HCT116 (cell line): Measurements from ENCODE around the gene PELI3. TPM values are rescaled to one million over a fixed set of nuclear protein-coding genes. Genes with fewer than 3 reads are reported as not detected.

Experiments used
- ATAC-seq: fragments of 200-7000 bp; cut with Tn5 transposase; 2 replicates; pipeline ENCODE4 v1.9.1; 2020; ENCODE audit warnings: mild to moderate bottlenecking, moderate library complexity
- BruUV-seq: library from RNA; stranded (reverse); fragments of 400-500 nt; replicated peaks from 2 replicates; lab custom pipeline; 2021; lab: Mats Ljungman, UMichigan
- CTCF ChIA-PET: fragments of 300-600 bp; sonication (Branson Sonifier 250); formaldehyde crosslinking; loops from one replicate; lab custom pipeline; 2021; ENCODE audit warnings: antibody characterized with exemption; lab: Charles Lee
- POLR2A ChIA-PET: fragments of 300-600, 350-600 bp; sonication (Branson Sonifier 250); formaldehyde crosslinking; loops from one replicate; lab custom pipeline; 2021; ENCODE audit warnings: antibody characterized with exemption; lab: Charles Lee
- RAD21 ChIA-PET, 2 experiments: fragments of 300-600 bp; sonication (Branson Sonifier 250); formaldehyde crosslinking; loops; one replicate each; lab custom pipeline; 2023; ENCODE audit warnings: low total read pairs in 2 of 2; ENCODE audit not compliant: uncharacterized antibody in 2 of 2, unreplicated experiment in 2 of 2, low non-redundant PET in 1 of 2; lab: Charles Lee
- DNase-seq: peaks from one replicate; pipeline ENCODE4 v3.0.0-alpha.2; 2010; ENCODE audit warnings: low read depth, low spot score
- H2AFZ ChIP-seq: fragments of 200-600 bp; shearing (Covaris generic), sonication (generic); 2 replicates; pipeline ENCODE4 v1.6.1; 2017; ENCODE audit warnings: low read depth, mixed run types, mixed read lengths, antibody characterized with exemption, low read length; ENCODE audit not compliant: poor library complexity, severe bottlenecking
- H3K27ac ChIP-seq: 2 replicates; pipeline ENCODE4 v1.5.1; 2012; ENCODE audit warnings: low read depth, low read length
- H3K27me3 ChIP-seq: fragments of 200-600 bp; sonication (generic); 2 replicates; pipeline ENCODE4 v1.6.1; 2016; ENCODE audit warnings: mixed run types, low read length, mixed read lengths; ENCODE audit not compliant: insufficient read depth
- H3K36me3 ChIP-seq, 2 experiments: fragments of 200-500 bp in 1 of 2; fragments of 200-600 bp in 1 of 2; sonication (Bioruptor generic) in 1 of 2; sonication (generic) in 1 of 2; 2 replicates each; pipeline versions ENCODE4 v1.5.1 to v1.6.1; 2014 to 2016; ENCODE audit warnings: low read length in 2 of 2, inconsistent platforms in 1 of 2, mixed read lengths in 1 of 2, mixed run types in 1 of 2; ENCODE audit not compliant: insufficient read depth in 2 of 2, control insufficient read depth in 1 of 2
- H3K4me1 ChIP-seq, 2 experiments: fragments of 200-600 bp in 1 of 2; sonication (generic) in 1 of 2; 2 replicates each; pipeline versions ENCODE4 v1.5.1 to v1.6.1; 2012 to 2017; ENCODE audit warnings: low read length in 2 of 2, inconsistent platforms in 1 of 2, mild to moderate bottlenecking in 1 of 2, mixed read lengths in 1 of 2, mixed run types in 1 of 2, moderate library complexity in 1 of 2; ENCODE audit not compliant: insufficient read depth in 2 of 2, control insufficient read depth in 1 of 2
- H3K4me2 ChIP-seq: fragments of 200-600 bp; sonication (generic); 2 replicates; pipeline ENCODE4 v1.6.1; 2017; ENCODE audit warnings: mixed run types, low read length, mixed read lengths
- H3K4me3 ChIP-seq, 2 experiments: fragments of 200-600 bp in 1 of 2; sonication (generic) in 1 of 2; replicated peaks in 1 of 2; 2 replicates each; pipeline ENCODE4 v1.5.1; 2011 to 2016; ENCODE audit warnings: low read length in 2 of 2, control low read depth in 1 of 2, low read depth in 1 of 2, mild to moderate bottlenecking in 1 of 2, mixed read lengths in 1 of 2, mixed run types in 1 of 2
- H3K79me2 ChIP-seq: fragments of 200-600 bp; sonication (generic); 2 replicates; pipeline ENCODE4 v1.6.1; 2017; ENCODE audit warnings: mild to moderate bottlenecking, mixed run types, low read length, moderate library complexity, mixed read lengths; ENCODE audit not compliant: insufficient read depth
- H3K9ac ChIP-seq: fragments of 200-600 bp; sonication (generic); 2 replicates; pipeline ENCODE4 v1.6.1; 2016; ENCODE audit warnings: low read length, mixed read lengths
- H3K9me2 ChIP-seq: fragments of 200-600 bp; sonication (generic), shearing (Covaris generic); 2 replicates; pipeline ENCODE4 v1.6.1; 2017; ENCODE audit warnings: mixed run types, mild to moderate bottlenecking, moderate library complexity; ENCODE audit not compliant: insufficient read depth
- H3K9me3 ChIP-seq, 2 experiments: fragments of 200-500 bp in 1 of 2; fragments of 200-600 bp in 1 of 2; sonication (Bioruptor generic) in 1 of 2; sonication (generic) in 1 of 2; 2 replicates each; pipeline ENCODE4 v1.6.1; 2014 to 2017; ENCODE audit warnings: low read length in 2 of 2, mixed read lengths in 2 of 2, inconsistent platforms in 1 of 2, low read depth in 1 of 2, mild to moderate bottlenecking in 1 of 2, mixed run types in 1 of 2, moderate library complexity in 1 of 2; ENCODE audit not compliant: control insufficient read depth in 1 of 2, insufficient read depth in 1 of 2
- H4K20me1 ChIP-seq: fragments of 200-600 bp; sonication (generic), shearing (Covaris generic); 2 replicates; pipeline ENCODE4 v1.6.1; 2017; ENCODE audit warnings: mixed run types, mild to moderate bottlenecking, moderate library complexity; ENCODE audit not compliant: insufficient read depth
- CBX3 ChIP-seq: IDR thresholded peaks from 2 replicates; pipeline ENCODE4 v1.6.1; 2012; ENCODE audit warnings: low read depth
- CEBPB ChIP-seq: IDR thresholded peaks from 2 replicates; pipeline ENCODE4 v1.6.1; 2012; ENCODE audit warnings: low read depth
- EGR1 ChIP-seq: IDR thresholded peaks from 2 replicates; pipeline ENCODE4 v1.6.1; 2012; ENCODE audit warnings: low read depth
- EZH2 ChIP-seq: fragments of 200-600 bp; sonication (generic); IDR thresholded peaks from 2 replicates; pipeline ENCODE4 v1.6.1; 2017; ENCODE audit warnings: antibody characterized with exemption, mixed run types
- EZH2phosphoT487 ChIP-seq: fragments of 200-600 bp; IDR thresholded peaks from 2 replicates; pipeline ENCODE4 v1.6.1; 2018; ENCODE audit warnings: antibody characterized with exemption, borderline replicate concordance
- JUND ChIP-seq: IDR thresholded peaks from 2 replicates; pipeline ENCODE4 v1.6.1; 2012
- POLR2A ChIP-seq: IDR thresholded peaks from 2 replicates; pipeline ENCODE4 v1.7.0; 2011; ENCODE audit warnings: borderline replicate concordance; ENCODE audit not compliant: insufficient read depth, insufficient read length; ENCODE audit errors: extremely low read depth
- POLR2AphosphoS5 ChIP-seq: IDR thresholded peaks from 2 replicates; pipeline ENCODE4 v1.6.1; 2011; ENCODE audit warnings: mild to moderate bottlenecking, low read depth, low read length, moderate library complexity
- RAD21 ChIP-seq: IDR thresholded peaks from 2 replicates; pipeline ENCODE4 v1.6.1; 2012; ENCODE audit warnings: low read depth, mild to moderate bottlenecking
- SIN3A ChIP-seq: IDR thresholded peaks from 2 replicates; pipeline ENCODE4 v1.6.1; 2012; ENCODE audit warnings: low read depth
- SP1 ChIP-seq: IDR thresholded peaks from 2 replicates; pipeline ENCODE4 v1.6.1; 2012; ENCODE audit warnings: low read depth
- YY1 ChIP-seq: IDR thresholded peaks from 2 replicates; pipeline ENCODE4 v1.6.1; 2011; ENCODE audit warnings: low read length, low read depth, moderate library complexity, mild to moderate bottlenecking; ENCODE audit not compliant: insufficient replicate concordance; ENCODE audit errors: extremely low read depth
- ZFX ChIP-seq: fragments of 450-650 bp; IDR thresholded peaks from 2 replicates; pipeline ENCODE4 v1.6.1; 2017
- intact Hi-C: fragments of 100-400 bp; cut with micrococcal nuclease; formaldehyde crosslinking; loops from 2 replicates; pipeline ENCODE4 v1.10.0; 2022
- total RNA-seq: library from RNA; stranded (reverse); gene quantifications from one replicate; pipeline ENCODE4 v1.2.1, GENCODE V29; 2021; ENCODE audit not compliant: unreplicated experiment
- TF ChIP-seq, protein P1 (sequence below): IDR thresholded peaks from 2 replicates; pipeline ENCODE4 v1.6.1; 2012; ENCODE audit warnings: low read depth
- TF ChIP-seq, protein P2 (sequence below), 3 experiments: fragments of 200-600 bp in 1 of 3; sonication (generic) in 1 of 3; IDR thresholded peaks in 2 of 3; conservative IDR thresholded peaks in 1 of 3; 2 replicates each; pipeline ENCODE4 v1.5.1; 2012 to 2017; ENCODE audit warnings: low read depth in 2 of 3, low read length in 2 of 3, antibody characterized with exemption in 1 of 3, borderline replicate concordance in 1 of 3, control low read depth in 1 of 3, mild to moderate bottlenecking in 1 of 3, mixed read lengths in 1 of 3, mixed run types in 1 of 3, moderate library complexity in 1 of 3; ENCODE audit not compliant: insufficient read depth in 1 of 3

The PELI3 gene
- total RNA-seq, 1 experiment from 2014 or later = 12.8 TPM

DNA sequence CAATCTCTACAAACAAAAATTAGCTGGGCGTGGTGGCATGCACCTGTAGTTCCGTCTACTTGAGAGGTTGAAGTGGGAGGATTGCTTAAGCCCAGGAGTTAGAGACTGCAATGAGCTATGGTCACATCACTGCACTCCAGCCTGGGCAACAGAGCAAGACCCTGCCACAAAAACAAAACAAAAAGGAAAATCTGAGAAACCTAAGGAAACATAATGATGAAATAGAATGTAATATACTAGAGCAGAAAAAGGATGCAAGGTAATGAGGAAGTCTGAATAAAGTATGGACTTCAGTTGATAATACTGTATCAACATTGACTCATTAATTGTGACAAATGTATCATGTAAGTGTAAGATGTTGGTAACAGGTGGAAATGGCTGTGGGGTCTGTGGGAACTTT lies 37.8 kb upstream of the PELI3 start:
- H3K9me3 ChIP-seq = no peaks in the 10 kb centered on the region
- intact Hi-C loops = no loop called here
- no peaks in the 10 kb centered on the region for H4K20me1 ChIP-seq
- no peak overlapping the region for H3K4me2 ChIP-seq
- peaks cover 9% of the 10 kb centered on the region; the same call in 1 of the 2 replicates for H3K27me3 ChIP-seq
- H3K79me2 ChIP-seq = no peaks in the 10 kb centered on the region
- DNase-seq = no peak
- ATAC-seq = no peak
- CTCF ChIA-PET = interaction anchor here (0.7 to 1.8 kb wide), 6 partner anchors 11 to 117 kb away, joined by 3 to 5 read pairs (median 4); no protein-coding TSS in a partner anchor
- no peak overlapping the region for H2AFZ ChIP-seq
- no peaks in the 10 kb centered on the region for H3K36me3 ChIP-seq
- TF ChIP-seq CEBPB (no peak), JUND (no peak), POLR2AphosphoS5 (no peak), EZH2 (no peak), SIN3A (no peak), YY1 (no peak), CBX3 (no peak), RAD21 (no peak), EGR1 (no peak), SP1 (no peak), EZH2phosphoT487 (no peak), POLR2A (no peak), ZFX (no peak)
- TF ChIP-seq, protein P1, sequence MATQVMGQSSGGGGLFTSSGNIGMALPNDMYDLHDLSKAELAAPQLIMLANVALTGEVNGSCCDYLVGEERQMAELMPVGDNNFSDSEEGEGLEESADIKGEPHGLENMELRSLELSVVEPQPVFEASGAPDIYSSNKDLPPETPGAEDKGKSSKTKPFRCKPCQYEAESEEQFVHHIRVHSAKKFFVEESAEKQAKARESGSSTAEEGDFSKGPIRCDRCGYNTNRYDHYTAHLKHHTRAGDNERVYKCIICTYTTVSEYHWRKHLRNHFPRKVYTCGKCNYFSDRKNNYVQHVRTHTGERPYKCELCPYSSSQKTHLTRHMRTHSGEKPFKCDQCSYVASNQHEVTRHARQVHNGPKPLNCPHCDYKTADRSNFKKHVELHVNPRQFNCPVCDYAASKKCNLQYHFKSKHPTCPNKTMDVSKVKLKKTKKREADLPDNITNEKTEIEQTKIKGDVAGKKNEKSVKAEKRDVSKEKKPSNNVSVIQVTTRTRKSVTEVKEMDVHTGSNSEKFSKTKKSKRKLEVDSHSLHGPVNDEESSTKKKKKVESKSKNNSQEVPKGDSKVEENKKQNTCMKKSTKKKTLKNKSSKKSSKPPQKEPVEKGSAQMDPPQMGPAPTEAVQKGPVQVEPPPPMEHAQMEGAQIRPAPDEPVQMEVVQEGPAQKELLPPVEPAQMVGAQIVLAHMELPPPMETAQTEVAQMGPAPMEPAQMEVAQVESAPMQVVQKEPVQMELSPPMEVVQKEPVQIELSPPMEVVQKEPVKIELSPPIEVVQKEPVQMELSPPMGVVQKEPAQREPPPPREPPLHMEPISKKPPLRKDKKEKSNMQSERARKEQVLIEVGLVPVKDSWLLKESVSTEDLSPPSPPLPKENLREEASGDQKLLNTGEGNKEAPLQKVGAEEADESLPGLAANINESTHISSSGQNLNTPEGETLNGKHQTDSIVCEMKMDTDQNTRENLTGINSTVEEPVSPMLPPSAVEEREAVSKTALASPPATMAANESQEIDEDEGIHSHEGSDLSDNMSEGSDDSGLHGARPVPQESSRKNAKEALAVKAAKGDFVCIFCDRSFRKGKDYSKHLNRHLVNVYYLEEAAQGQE = no peak
- TF ChIP-seq, protein P2, sequence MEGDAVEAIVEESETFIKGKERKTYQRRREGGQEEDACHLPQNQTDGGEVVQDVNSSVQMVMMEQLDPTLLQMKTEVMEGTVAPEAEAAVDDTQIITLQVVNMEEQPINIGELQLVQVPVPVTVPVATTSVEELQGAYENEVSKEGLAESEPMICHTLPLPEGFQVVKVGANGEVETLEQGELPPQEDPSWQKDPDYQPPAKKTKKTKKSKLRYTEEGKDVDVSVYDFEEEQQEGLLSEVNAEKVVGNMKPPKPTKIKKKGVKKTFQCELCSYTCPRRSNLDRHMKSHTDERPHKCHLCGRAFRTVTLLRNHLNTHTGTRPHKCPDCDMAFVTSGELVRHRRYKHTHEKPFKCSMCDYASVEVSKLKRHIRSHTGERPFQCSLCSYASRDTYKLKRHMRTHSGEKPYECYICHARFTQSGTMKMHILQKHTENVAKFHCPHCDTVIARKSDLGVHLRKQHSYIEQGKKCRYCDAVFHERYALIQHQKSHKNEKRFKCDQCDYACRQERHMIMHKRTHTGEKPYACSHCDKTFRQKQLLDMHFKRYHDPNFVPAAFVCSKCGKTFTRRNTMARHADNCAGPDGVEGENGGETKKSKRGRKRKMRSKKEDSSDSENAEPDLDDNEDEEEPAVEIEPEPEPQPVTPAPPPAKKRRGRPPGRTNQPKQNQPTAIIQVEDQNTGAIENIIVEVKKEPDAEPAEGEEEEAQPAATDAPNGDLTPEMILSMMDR (IDR thresholded peaks at IDR 0.05 in 2 of 3, conservative IDR thresholded peaks at IDR 0.05 in 1 of 3; ENCODE audit: borderline replicate concordance in 1 of 3, insufficient read depth in 1 of 3, low read depth in 2 of 3, low read length in 2 of 3) = no peak
- TF ChIP-seq, all 23 proteins: peak for 0
- Histone ChIP-seq H3K4me1 (no peaks in the 10 kb centered on the region; a peak in 1 of 4 replicates), H3K9ac (no peak overlapping the region), H3K27ac (no peak overlapping the region), H3K9me2 (no peaks in the 10 kb centered on the region), H3K4me3 (no peak overlapping the region)
- RAD21 ChIA-PET = no interaction called here
- POLR2A ChIA-PET = no interaction called here
- no TSS peak for BruUV-seq
